ENCODE results near the gene ZBTB24.

- TF ChIP-seq POLR2AphosphoS5 (IDR thresholded peaks at IDR 0.05) = no peak
- TF ChIP-seq, protein P1, sequence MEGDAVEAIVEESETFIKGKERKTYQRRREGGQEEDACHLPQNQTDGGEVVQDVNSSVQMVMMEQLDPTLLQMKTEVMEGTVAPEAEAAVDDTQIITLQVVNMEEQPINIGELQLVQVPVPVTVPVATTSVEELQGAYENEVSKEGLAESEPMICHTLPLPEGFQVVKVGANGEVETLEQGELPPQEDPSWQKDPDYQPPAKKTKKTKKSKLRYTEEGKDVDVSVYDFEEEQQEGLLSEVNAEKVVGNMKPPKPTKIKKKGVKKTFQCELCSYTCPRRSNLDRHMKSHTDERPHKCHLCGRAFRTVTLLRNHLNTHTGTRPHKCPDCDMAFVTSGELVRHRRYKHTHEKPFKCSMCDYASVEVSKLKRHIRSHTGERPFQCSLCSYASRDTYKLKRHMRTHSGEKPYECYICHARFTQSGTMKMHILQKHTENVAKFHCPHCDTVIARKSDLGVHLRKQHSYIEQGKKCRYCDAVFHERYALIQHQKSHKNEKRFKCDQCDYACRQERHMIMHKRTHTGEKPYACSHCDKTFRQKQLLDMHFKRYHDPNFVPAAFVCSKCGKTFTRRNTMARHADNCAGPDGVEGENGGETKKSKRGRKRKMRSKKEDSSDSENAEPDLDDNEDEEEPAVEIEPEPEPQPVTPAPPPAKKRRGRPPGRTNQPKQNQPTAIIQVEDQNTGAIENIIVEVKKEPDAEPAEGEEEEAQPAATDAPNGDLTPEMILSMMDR (IDR thresholded peaks at IDR 0.05) = no peak
- no peak for TF ChIP-seq EP300 (IDR thresholded peaks at IDR 0.05)
- TF ChIP-seq POLR2A (IDR thresholded peaks at IDR 0.05; ENCODE audit: low read depth) = no peak
Measured at GRCh38 chr6:109524129-109524528, 41.1 kb upstream of the ZBTB24 start.
